IMR-90 (cell line): ENCODE data around the gene ATG10. TPM values are rescaled to one million over a fixed set of nuclear protein-coding genes. Genes with fewer than 3 reads are reported as not detected.

Source experiments
- ATAC-seq: fragments of 200-7000 bp; cut with Tn5 transposase; 2 replicates; pipeline ENCODE4 v1.9.1; 2020; ENCODE audit warnings: low read depth, mild to moderate bottlenecking, moderate library complexity
- BruUV-seq: library from RNA; stranded (reverse); fragments of 400-500 nt; replicated peaks from 2 replicates; lab custom pipeline; 2021; lab: Mats Ljungman, UMichigan
- CTCF ChIA-PET: fragments of 300-600 bp; formaldehyde crosslinking; extraction: SDS; loops from one replicate; lab custom pipeline; 2021; ENCODE audit warnings: antibody characterized with exemption; lab: Yijun Ruan, JAX
- POLR2A ChIA-PET: fragments of 300-600 bp; sonication (Branson Sonifier 250); formaldehyde crosslinking; loops from one replicate; lab custom pipeline; 2022; ENCODE audit warnings: antibody characterized with exemption; ENCODE audit not compliant: unreplicated experiment; lab: Charles Lee
- DNase-seq: peaks from one replicate; pipeline ENCODE4 v3.0.0; 2013
- H2AFZ ChIP-seq: replicated peaks from 2 replicates; pipeline ENCODE3; 2013; ENCODE audit warnings: low read length, mild to moderate bottlenecking; ENCODE audit not compliant: poor library complexity
- H2AK5ac ChIP-seq: 2 replicates; pipeline ENCODE4 v1.6.1; 2013; ENCODE audit warnings: low read depth, low read length, inconsistent platforms
- H2AK9ac ChIP-seq: replicated peaks from 2 replicates; pipeline ENCODE3; 2013; ENCODE audit warnings: mild to moderate bottlenecking, low read depth, low read length, moderate library complexity; ENCODE audit not compliant: poor library complexity
- H2BK120ac ChIP-seq: 2 replicates; pipeline ENCODE4 v1.6.1; 2013; ENCODE audit warnings: low read depth, low read length, inconsistent platforms
- H2BK15ac ChIP-seq: 3 replicates; pipeline ENCODE4 v1.6.1; 2013; ENCODE audit warnings: low read depth, low read length, inconsistent platforms
- H2BK20ac ChIP-seq: 2 replicates; pipeline ENCODE4 v1.6.1; 2013; ENCODE audit warnings: low read depth, mild to moderate bottlenecking, inconsistent platforms, low read length, moderate library complexity
- H2BK5ac ChIP-seq: 2 replicates; pipeline ENCODE4 v1.6.1; 2013; ENCODE audit warnings: mild to moderate bottlenecking, low read depth, low read length, inconsistent platforms; ENCODE audit not compliant: poor library complexity, severe bottlenecking
- H3K14ac ChIP-seq: replicated peaks from 2 replicates; pipeline ENCODE4 v1.6.1; 2013; ENCODE audit warnings: low read depth, low read length, inconsistent platforms
- H3K18ac ChIP-seq: 2 replicates; pipeline ENCODE4 v1.6.1; 2013; ENCODE audit warnings: low read depth, low read length, control low read depth
- H3K23ac ChIP-seq: 2 replicates; pipeline ENCODE4 v1.6.1; 2013; ENCODE audit warnings: low read depth, low read length, inconsistent platforms
- H3K27ac ChIP-seq: 2 replicates; pipeline ENCODE4 v1.5.1; 2013; ENCODE audit warnings: mild to moderate bottlenecking, control low read depth, low read length; ENCODE audit not compliant: insufficient read depth
- H3K27me3 ChIP-seq: 2 replicates; pipeline ENCODE4 v1.6.1; 2013; ENCODE audit warnings: low read length; ENCODE audit not compliant: control insufficient read depth, insufficient read depth
- H3K36me3 ChIP-seq: 2 replicates; pipeline ENCODE4 v1.6.1; 2013; ENCODE audit warnings: low read length, mixed read lengths; ENCODE audit not compliant: control insufficient read depth, insufficient read depth
- H3K4ac ChIP-seq: 2 replicates; pipeline ENCODE4 v1.6.1; 2013; ENCODE audit warnings: low read depth, low read length, inconsistent platforms
- H3K4me1 ChIP-seq: 2 replicates; pipeline ENCODE4 v1.6.1; 2013; ENCODE audit warnings: low read length, mixed read lengths; ENCODE audit not compliant: control insufficient read depth, insufficient read depth
- H3K4me2 ChIP-seq: 2 replicates; pipeline ENCODE4 v1.6.1; 2013; ENCODE audit warnings: low read depth, mild to moderate bottlenecking, control low read depth, low read length, moderate library complexity
- H3K4me3 ChIP-seq: 2 replicates; pipeline ENCODE4 v1.5.1; 2013; ENCODE audit warnings: low read depth, mild to moderate bottlenecking, control low read depth, low read length, moderate library complexity; ENCODE audit not compliant: insufficient read depth
- H3K56ac ChIP-seq: 2 replicates; pipeline ENCODE4 v1.6.1; 2013; ENCODE audit warnings: low read length, inconsistent platforms; ENCODE audit not compliant: insufficient read depth; ENCODE audit errors: extremely low read depth
- H3K79me1 ChIP-seq, 2 experiments: 2 replicates each; pipeline ENCODE4 v1.6.1; 2013; ENCODE audit warnings: low read length in 2 of 2, inconsistent platforms in 1 of 2, low read depth in 1 of 2
- H3K9ac ChIP-seq: 2 replicates; pipeline ENCODE4 v1.6.1; 2013; ENCODE audit warnings: low read depth, low read length, control low read depth
- H3K9me1 ChIP-seq: 2 replicates; pipeline ENCODE4 v1.6.1; 2013; ENCODE audit warnings: low read length, inconsistent platforms; ENCODE audit not compliant: insufficient read depth
- H3K9me3 ChIP-seq: 2 replicates; pipeline ENCODE4 v1.6.1; 2013; ENCODE audit warnings: low read length; ENCODE audit not compliant: control insufficient read depth, insufficient read depth
- H4K20me1 ChIP-seq: 2 replicates; pipeline ENCODE4 v1.6.1; 2013; ENCODE audit warnings: low read length, inconsistent platforms; ENCODE audit not compliant: insufficient read depth
- H4K5ac ChIP-seq: 2 replicates; pipeline ENCODE4 v1.6.1; 2013; ENCODE audit warnings: mild to moderate bottlenecking, low read depth, low read length, control low read depth
- H4K8ac ChIP-seq, 2 experiments: 2 replicates each; pipeline ENCODE4 v1.6.1; 2013; ENCODE audit warnings: low read depth in 2 of 2, low read length in 2 of 2, control low read depth in 1 of 2, inconsistent platforms in 1 of 2
- H4K91ac ChIP-seq: 2 replicates; pipeline ENCODE4 v1.6.1; 2013; ENCODE audit warnings: low read depth, low read length, inconsistent platforms; ENCODE audit not compliant: insufficient read depth
- BHLHE40 ChIP-seq: fragments of 150-350 bp; IDR thresholded peaks from 2 replicates; pipeline ENCODE4 v1.6.1; 2016; ENCODE audit warnings: mild to moderate bottlenecking, low read depth, low read length
- CEBPB ChIP-seq: IDR thresholded peaks from 2 replicates; pipeline ENCODE4 v1.6.1; 2012; ENCODE audit warnings: low read depth, low read length, improper control_type of control experiment
- CHD1 ChIP-seq: IDR thresholded peaks from 2 replicates; pipeline ENCODE4 v1.6.1; 2012; ENCODE audit warnings: low read depth, low read length, improper control_type of control experiment
- FOS ChIP-seq: fragments of 150-350 bp; IDR thresholded peaks from 2 replicates; pipeline ENCODE4 v1.6.1; 2016; ENCODE audit warnings: low read depth, low read length
- MAFK ChIP-seq: IDR thresholded peaks from 2 replicates; pipeline ENCODE4 v1.6.1; 2012; ENCODE audit warnings: low read depth, low read length, improper control_type of control experiment
- MAZ ChIP-seq: IDR thresholded peaks from 2 replicates; pipeline ENCODE4 v1.6.1; 2012; ENCODE audit warnings: low read depth, mild to moderate bottlenecking, low read length, improper control_type of control experiment, moderate library complexity, borderline replicate concordance
- MXI1 ChIP-seq: IDR thresholded peaks from 2 replicates; pipeline ENCODE4 v1.6.1; 2012; ENCODE audit warnings: low read depth, mild to moderate bottlenecking, low read length, moderate library complexity, borderline replicate concordance
- NFE2L2 ChIP-seq: fragments of 150-350 bp; IDR thresholded peaks from 2 replicates; pipeline ENCODE4 v1.6.1; 2016; ENCODE audit warnings: low read depth, mild to moderate bottlenecking, low read length
- POLR2A ChIP-seq: IDR thresholded peaks from 2 replicates; pipeline ENCODE4 v1.6.1; 2012; ENCODE audit warnings: mild to moderate bottlenecking, low read depth, low read length
- RAD21 ChIP-seq: IDR thresholded peaks from 2 replicates; pipeline ENCODE4 v1.6.1; 2012; ENCODE audit warnings: low read length, improper control_type of control experiment
- RCOR1 ChIP-seq: IDR thresholded peaks from 2 replicates; pipeline ENCODE4 v1.6.1; 2012; ENCODE audit warnings: mild to moderate bottlenecking, low read length, improper control_type of control experiment; ENCODE audit not compliant: insufficient replicate concordance
- RFX5 ChIP-seq: IDR thresholded peaks from 2 replicates; pipeline ENCODE4 v1.8.0; 2012; ENCODE audit warnings: low read depth, mild to moderate bottlenecking, low read length, moderate library complexity
- SMC3 ChIP-seq: fragments of 150-350 bp; IDR thresholded peaks from 2 replicates; pipeline ENCODE4 v1.6.1; 2016; ENCODE audit warnings: low read depth, mild to moderate bottlenecking, antibody characterized with exemption, low read length, moderate library complexity
- WGBS, 2 experiments: methylation state at CpG; one replicate each; pipeline versions ENCODE4 v1.1.5 to v1.1.7; 2013; ENCODE audit warnings: missing lambda C conversion rate in 2 of 2; ENCODE audit not compliant: insufficient read length in 1 of 2; ENCODE audit errors: extremely low coverage in 2 of 2; 5-methylcytosine and 5-hydroxymethylcytosine counted together
- dilution Hi-C: fragments of 300-500 bp; cut with HindIII; formaldehyde crosslinking; loops from one replicate; pipeline ENCODE4 v1.14.3; 2018; ENCODE audit warnings: low sequenced_read_pairs; ENCODE audit not compliant: unreplicated experiment
- in situ Hi-C: fragments of 300-500 bp; cut with MboI; formaldehyde crosslinking; loops from 3 replicates; pipeline ENCODE4 v1.14.3; 2019; ENCODE audit warnings: low sequenced_read_pairs, inconsistent platforms, mixed read lengths
- intact Hi-C: fragments of 100-400 bp; cut with micrococcal nuclease; formaldehyde crosslinking; loops from 2 replicates; pipeline ENCODE4 v1.10.0; 2022
- polyA plus RNA-seq, 3 experiments: library from polyadenylated mRNA; depleted of rRNA; stranded (reverse); fragments of >200 nt; gene quantifications; 2 replicates each; pipeline ENCODE4 v1.2.3, GENCODE V29; 2012; ENCODE audit warnings: low replicate concordance in 1 of 3
- total RNA-seq: library from RNA; depleted of rRNA; stranded (reverse); fragments of >200 nt; gene quantifications from 2 replicates; pipeline ENCODE4 v1.2.3, GENCODE V29; 2012
- TF ChIP-seq, protein P1 (sequence below): fragments of 150-350 bp; IDR thresholded peaks from 2 replicates; pipeline ENCODE4 v1.6.1; 2017; ENCODE audit warnings: mild to moderate bottlenecking, antibody characterized with exemption, low read length, low read depth
- TF ChIP-seq, protein P2 (sequence below): fragments of 150-350 bp; IDR thresholded peaks from 2 replicates; pipeline ENCODE4 v1.6.1; 2016; ENCODE audit warnings: low read depth, mild to moderate bottlenecking, low read length, moderate library complexity, borderline replicate concordance
- TF ChIP-seq, protein P3 (sequence below): conservative IDR thresholded peaks from 2 replicates; pipeline ENCODE4 v1.5.1; 2012; ENCODE audit warnings: mild to moderate bottlenecking, low read depth, low read length, improper control_type of control experiment

Gene ATG10
- total and polyA plus RNA-seq, 2 of the 4 experiments (the other 2 are of a cell fraction): 3.4 to 8.1 TPM

DNA sequence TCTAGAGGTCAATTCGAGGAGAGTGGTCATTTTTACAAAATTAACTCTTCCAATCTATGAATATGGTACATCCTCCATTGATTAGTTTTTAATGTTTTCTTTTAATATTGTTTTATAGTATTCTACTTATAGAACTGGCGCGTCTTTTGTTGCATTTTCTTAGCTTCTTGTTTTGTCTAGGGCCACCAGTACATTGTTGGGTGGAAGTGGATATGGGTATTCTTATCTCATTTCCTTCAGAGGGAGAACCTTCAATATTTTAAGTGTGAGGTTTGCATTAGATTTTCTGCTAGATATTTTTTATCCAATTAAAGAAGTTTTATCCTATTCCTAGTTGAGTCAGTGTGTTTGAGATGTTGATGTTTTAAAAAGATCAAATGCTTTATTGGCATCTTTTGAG is 236.5 kb downstream of the ATG10 start:
- Histone ChIP-seq H2AK9ac (no peak overlapping the region), H3K27me3 (no peaks in the 10 kb centered on the region), H3K36me3 (no peaks in the 10 kb centered on the region), H3K9ac (no peak overlapping the region), H4K8ac (no peak overlapping the region), H4K20me1 (no peaks in the 10 kb centered on the region), H3K4me2 (no peak overlapping the region), H3K23ac (no peak overlapping the region), H4K91ac (no peak overlapping the region), H3K18ac (no peak overlapping the region), H3K9me1 (no peaks in the 10 kb centered on the region), H3K79me1 (no peaks in the 10 kb centered on the region), H3K27ac (no peak overlapping the region), H3K4ac (no peak overlapping the region), H2AK5ac (no peak overlapping the region), H3K14ac (no peak overlapping the region), H2AFZ (no peak overlapping the region), H2BK5ac (no peak overlapping the region), H3K9me3 (no peaks in the 10 kb centered on the region), H4K5ac (no peak overlapping the region), H3K56ac (no peak overlapping the region), H3K4me3 (no peak overlapping the region), H2BK120ac (no peak overlapping the region), H2BK15ac (no peak overlapping the region), H2BK20ac (no peak overlapping the region), H3K4me1 (no peaks in the 10 kb centered on the region)
- no peak for ATAC-seq
- no TSS peak for BruUV-seq
- TF ChIP-seq FOS (no peak), MAFK (no peak), BHLHE40 (no peak), RAD21 (no peak), CEBPB (no peak), MAZ (no peak), POLR2A (no peak), RCOR1 (no peak), NFE2L2 (no peak), SMC3 (no peak), MXI1 (no peak), CHD1 (no peak), RFX5 (no peak)
- TF ChIP-seq, protein P1, sequence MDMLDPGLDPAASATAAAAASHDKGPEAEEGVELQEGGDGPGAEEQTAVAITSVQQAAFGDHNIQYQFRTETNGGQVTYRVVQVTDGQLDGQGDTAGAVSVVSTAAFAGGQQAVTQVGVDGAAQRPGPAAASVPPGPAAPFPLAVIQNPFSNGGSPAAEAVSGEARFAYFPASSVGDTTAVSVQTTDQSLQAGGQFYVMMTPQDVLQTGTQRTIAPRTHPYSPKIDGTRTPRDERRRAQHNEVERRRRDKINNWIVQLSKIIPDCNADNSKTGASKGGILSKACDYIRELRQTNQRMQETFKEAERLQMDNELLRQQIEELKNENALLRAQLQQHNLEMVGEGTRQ: no peak
- TF ChIP-seq, protein P2, sequence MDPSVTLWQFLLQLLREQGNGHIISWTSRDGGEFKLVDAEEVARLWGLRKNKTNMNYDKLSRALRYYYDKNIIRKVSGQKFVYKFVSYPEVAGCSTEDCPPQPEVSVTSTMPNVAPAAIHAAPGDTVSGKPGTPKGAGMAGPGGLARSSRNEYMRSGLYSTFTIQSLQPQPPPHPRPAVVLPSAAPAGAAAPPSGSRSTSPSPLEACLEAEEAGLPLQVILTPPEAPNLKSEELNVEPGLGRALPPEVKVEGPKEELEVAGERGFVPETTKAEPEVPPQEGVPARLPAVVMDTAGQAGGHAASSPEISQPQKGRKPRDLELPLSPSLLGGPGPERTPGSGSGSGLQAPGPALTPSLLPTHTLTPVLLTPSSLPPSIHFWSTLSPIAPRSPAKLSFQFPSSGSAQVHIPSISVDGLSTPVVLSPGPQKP: no peak
- TF ChIP-seq, protein P3, sequence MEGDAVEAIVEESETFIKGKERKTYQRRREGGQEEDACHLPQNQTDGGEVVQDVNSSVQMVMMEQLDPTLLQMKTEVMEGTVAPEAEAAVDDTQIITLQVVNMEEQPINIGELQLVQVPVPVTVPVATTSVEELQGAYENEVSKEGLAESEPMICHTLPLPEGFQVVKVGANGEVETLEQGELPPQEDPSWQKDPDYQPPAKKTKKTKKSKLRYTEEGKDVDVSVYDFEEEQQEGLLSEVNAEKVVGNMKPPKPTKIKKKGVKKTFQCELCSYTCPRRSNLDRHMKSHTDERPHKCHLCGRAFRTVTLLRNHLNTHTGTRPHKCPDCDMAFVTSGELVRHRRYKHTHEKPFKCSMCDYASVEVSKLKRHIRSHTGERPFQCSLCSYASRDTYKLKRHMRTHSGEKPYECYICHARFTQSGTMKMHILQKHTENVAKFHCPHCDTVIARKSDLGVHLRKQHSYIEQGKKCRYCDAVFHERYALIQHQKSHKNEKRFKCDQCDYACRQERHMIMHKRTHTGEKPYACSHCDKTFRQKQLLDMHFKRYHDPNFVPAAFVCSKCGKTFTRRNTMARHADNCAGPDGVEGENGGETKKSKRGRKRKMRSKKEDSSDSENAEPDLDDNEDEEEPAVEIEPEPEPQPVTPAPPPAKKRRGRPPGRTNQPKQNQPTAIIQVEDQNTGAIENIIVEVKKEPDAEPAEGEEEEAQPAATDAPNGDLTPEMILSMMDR: no peak
- CTCF ChIA-PET: no interaction called here
- intact Hi-C loops: no loop called here
- POLR2A ChIA-PET: no interaction called here
- WGBS, 2 experiments: no CpG with 5 or more reads among the region's 3 CpGs
- dilution Hi-C loops: no loop called here
- no peak for DNase-seq
- in situ Hi-C loops: no loop called here
